Heart right ventricle (tissue), 16 donors: Measurements from ENCODE around the gene KRTAP10-10. TPM values are rescaled to one million over a fixed set of nuclear protein-coding genes. Genes with fewer than 3 reads are reported as not detected.

Experiments used
- ATAC-seq, 8 donors: fragments of 200-7000 bp; cut with Tn5 transposase; one replicate each; pipeline ENCODE4 v1.9.1; 2020; ENCODE audit warnings: mild to moderate bottlenecking in 8 of 8, moderate library complexity in 8 of 8, moderate number of reproducible peaks in 1 of 8
- DNase-seq, 2 donors: peaks; one replicate each; pipeline ENCODE4 v3.0.0-alpha.2; 2020
- H3K27ac ChIP-seq, 10 donors: fragments of 200-600 bp; sonication (generic) in 2 of 10; one replicate each; pipeline versions ENCODE4 v1.5.0 to v1.8.0; 2020 to 2022; ENCODE audit warnings: mild to moderate bottlenecking in 3 of 10
- H3K27me3 ChIP-seq, 7 donors: fragments of 200-600 bp; one replicate each; pipeline ENCODE4 v1.8.0; 2021 to 2022; ENCODE audit warnings: mild to moderate bottlenecking in 2 of 7
- H3K36me3 ChIP-seq, 9 donors: fragments of 200-600 bp; sonication (generic) in 1 of 9; one replicate each; pipeline versions ENCODE4 v1.5.0 to v1.8.0; 2020 to 2022; ENCODE audit warnings: mild to moderate bottlenecking in 2 of 9
- H3K4me1 ChIP-seq, 9 donors: fragments of 200-600 bp; sonication (generic) in 1 of 9; one replicate each; pipeline versions ENCODE4 v1.5.0 to v1.8.0; 2020 to 2022; ENCODE audit warnings: mild to moderate bottlenecking in 4 of 9
- H3K4me3 ChIP-seq, 10 donors: fragments of 200-600 bp; sonication (generic) in 2 of 10; one replicate each; pipeline versions ENCODE4 v1.5.0 to v1.8.0; 2020 to 2022; ENCODE audit warnings: mild to moderate bottlenecking in 7 of 10, moderate library complexity in 2 of 10
- H3K9me3 ChIP-seq, 11 donors: fragments of 200-600 bp in 10 of 11; sonication (generic) in 2 of 11; one replicate each; pipeline versions ENCODE4 v1.5.0 to v1.8.0; 2013 to 2022; ENCODE audit warnings: mild to moderate bottlenecking in 2 of 11, control low read depth in 1 of 11, moderate library complexity in 1 of 11
- CTCF ChIP-seq, 9 donors: fragments of 200-600 bp; sonication (generic) in 2 of 9; IDR thresholded peaks; one replicate each; pipeline versions ENCODE4 v1.5.0 to v1.8.0; 2021 to 2022; ENCODE audit warnings: antibody characterized with exemption in 9 of 9, mild to moderate bottlenecking in 5 of 9, moderate library complexity in 1 of 9
- WGBS, 2 donors: extraction: QIAGEN DNeasy Blood & Tissue Kit; methylation state at CpG; one replicate each; pipeline ENCODE4 v1.1.7; 2013; ENCODE audit warnings: inconsistent platforms in 1 of 2; 5-methylcytosine and 5-hydroxymethylcytosine counted together
- intact Hi-C, 10 donors: fragments of 100-400 bp; cut with DNase I; formaldehyde crosslinking; loops; one replicate each; pipeline versions ENCODE4 v1.11.1 to v1.14.2; 2022
- polyA plus RNA-seq, 2 donors: library from polyadenylated mRNA; stranded (reverse); fragments of 200-250 nt; gene quantifications; one replicate each; pipeline ENCODE4 v1.2.3, GENCODE V29; 2013
- total RNA-seq, 10 donors: library from RNA; stranded (reverse); fragmentation: NEBNext Ultra II Directional in 3 of 10; extraction: Animal tissue kit (Norgen Biotek cat#: 25700) in 3 of 10; gene quantifications; one replicate each; pipeline versions ENCODE4 v1.2.1 to v1.2.4, GENCODE V29; 2021 to 2023
- donor health status: Arrhythmogenic right ventricular cardiomyopathy.
- donor health status: ischemic (EF 13 %, LVEDD 7.1; RV severe dilation, severe dysfunction).
- donor health status: healthy with polysubstance abuse.
- donor health status: DM: no; HTN: yes; CAD: no.
- donor health status: DM: no; HTN: no; CAD: no.
- donor health status: ischemic (EF 25% LVEDD 6.9; RV normal size, moderate dysfunction).
- donor health status: ischemic (EF 25% LVEDD 5.7; RV mildly dilated, moderate dysfunction).
- donor health status: healthy.
- donor health status: DM: yes; HTN: yes; CAD: no.
- donor health status: Ischemic cardiomyopathy.
- donor health status: ischemic (EF 35%, LVEDD 5.7; RV mildly dilated, moderate dysfunction).
- donor health status: nonischemic (EF 11% LVEDD 7.7; RV severe dilation, severe dysfunction).
- donor health status: DM: yes; HTN: yes; CAD: no.
- donor health status: PGD.
- donor health status: ischemic (EF 29% LVEDD 5.4; RV normal size, mild dysfunction).
- donor health status: nonischemic (EF 23%, LVEDD 6.1; RV moderate dilation, normal function).

Gene KRTAP10-10
- total and polyA plus RNA-seq, 12 donors, result not detected

- 84 to 90% methylated on average over 12 of the region's 12 CpGs for WGBS, 2 donors
- no peaks in the 10 kb centered on the region for H3K36me3 ChIP-seq
- intact Hi-C loops, result no loop called here
- peaks cover 0 to 34% (median 15%) of the 10 kb centered on the region in 7 donors for H3K27me3 ChIP-seq
- DNase-seq (no peak), ATAC-seq (no peak)
- H3K4me1 ChIP-seq, result no peaks in the 10 kb centered on the region
- TF ChIP-seq CTCF (IDR thresholded peaks at IDR 0.05), result no peak
- no peak overlapping the region for H3K4me3 ChIP-seq
- H3K27ac ChIP-seq, result no peak overlapping the region
- H3K9me3 ChIP-seq, result peaks cover 0 to 7% (median 2%) of the 10 kb centered on the region in 11 donors
These were observed 14.0 kb downstream of the KRTAP10-10 start for GRCh38 chr21:44650973-44651675.

- 63 to 65% methylated on average over 14 of the region's 14 CpGs for WGBS, 2 donors
These were observed 16.0 kb downstream of the KRTAP10-10 start for GRCh38 chr21:44653123-44653522.

GRCh38 chr21:44653656-44654575 is 16.8 kb downstream of the KRTAP10-10 start:
- Histone ChIP-seq H3K27me3 (peaks cover 0 to 28% (median under 1%) of the 10 kb centered on the region in 7 donors), H3K4me1 (no peaks in the 10 kb centered on the region), H3K36me3 (no peaks in the 10 kb centered on the region), H3K9me3 (peaks cover 0 to 20% (median 4%) of the 10 kb centered on the region in 11 donors), H3K4me3 (no peak overlapping the region), H3K27ac (peak overlapping the region in 1 of 10 donors; percentile 69)
- intact Hi-C loops, result no loop called here
- 67 to 73% methylated on average over 17 of the region's 17 CpGs for WGBS, 2 donors
- ATAC-seq (peak in 1 of 8 donors; percentile 9), DNase-seq (no peak)
- no peak for TF ChIP-seq CTCF (IDR thresholded peaks at IDR 0.05)

More at GRCh38 chr21:44653123-44653522, 16.0 kb downstream of the KRTAP10-10 start:
- no peak overlapping the region for H3K4me3 ChIP-seq
- H3K9me3 ChIP-seq, result peaks cover 0 to 20% (median 4%) of the 10 kb centered on the region in 11 donors
- intact Hi-C loops, result no loop called here
- ATAC-seq, result no peak
- no peak overlapping the region for H3K27ac ChIP-seq
- TF ChIP-seq CTCF (IDR thresholded peaks at IDR 0.05), result no peak
- peaks cover 0 to 28% (median 6%) of the 10 kb centered on the region in 7 donors for H3K27me3 ChIP-seq
- H3K36me3 ChIP-seq, result no peaks in the 10 kb centered on the region
- H3K4me1 ChIP-seq, result no peaks in the 10 kb centered on the region
- no peak for DNase-seq

GRCh38 chr21:44654576-44655175 is 17.5 kb downstream of the KRTAP10-10 start, which contains the start of gene KRTAP12-4:
TSS of gene KRTAP12-4 (minus strand) at chr21:44654659. CDS start at chr21:44654614, 45 bp downstream.
- H3K27ac ChIP-seq, result peak within 1 kb of the TSS in 1 of 10 donors; percentile 69
- intact Hi-C loops, result no loop called here

More at GRCh38 chr21:44654576-44655175, 17.5 kb downstream of the KRTAP10-10 start, which contains the start of gene KRTAP12-4:
- H3K4me3 ChIP-seq, result no peak within 1 kb of the TSS
- peaks cover 0 to 34% (median 0%) of the 10 kb centered on the region in 7 donors for H3K27me3 ChIP-seq
- ATAC-seq (no peak), DNase-seq (no peak)
- H3K4me1 ChIP-seq, result no peaks in the 10 kb centered on the region
- 74 to 77% methylated on average over 9 of the region's 9 CpGs for WGBS, 2 donors
- H3K9me3 ChIP-seq, result peaks cover 0 to 20% (median 4%) of the 10 kb centered on the region in 11 donors
- H3K36me3 ChIP-seq, result no peaks in the 10 kb centered on the region
- TF ChIP-seq CTCF (IDR thresholded peaks at IDR 0.05), result no peak
